Gastrocnemius medialis (tissue), 4 donors: ENCODE measurements around the gene ZPR1.

Experiments used
- POLR2A ChIP-seq, 2 donors: fragments of 450-650 bp; IDR thresholded peaks; one replicate each; pipeline ENCODE4 v1.6.1; 2017; ENCODE audit warnings: antibody characterized with exemption in 2 of 2, mild to moderate bottlenecking in 2 of 2, moderate library complexity in 2 of 2
- TF ChIP-seq, protein P1 (sequence below), 5 experiments: fragments of 450-650 bp in 3 of 5; fragments of 200-600 bp in 2 of 5; sonication (generic) in 2 of 5; IDR thresholded peaks in 4 of 5; conservative IDR thresholded peaks in 1 of 5; 1 replicate in 4 of 5; 2 replicates in 1 of 5; pipeline ENCODE4 v1.5.1; 2016 to 2019; ENCODE audit warnings: antibody characterized with exemption in 5 of 5, mild to moderate bottlenecking in 3 of 5, moderate library complexity in 3 of 5

- TF ChIP-seq, protein P1, sequence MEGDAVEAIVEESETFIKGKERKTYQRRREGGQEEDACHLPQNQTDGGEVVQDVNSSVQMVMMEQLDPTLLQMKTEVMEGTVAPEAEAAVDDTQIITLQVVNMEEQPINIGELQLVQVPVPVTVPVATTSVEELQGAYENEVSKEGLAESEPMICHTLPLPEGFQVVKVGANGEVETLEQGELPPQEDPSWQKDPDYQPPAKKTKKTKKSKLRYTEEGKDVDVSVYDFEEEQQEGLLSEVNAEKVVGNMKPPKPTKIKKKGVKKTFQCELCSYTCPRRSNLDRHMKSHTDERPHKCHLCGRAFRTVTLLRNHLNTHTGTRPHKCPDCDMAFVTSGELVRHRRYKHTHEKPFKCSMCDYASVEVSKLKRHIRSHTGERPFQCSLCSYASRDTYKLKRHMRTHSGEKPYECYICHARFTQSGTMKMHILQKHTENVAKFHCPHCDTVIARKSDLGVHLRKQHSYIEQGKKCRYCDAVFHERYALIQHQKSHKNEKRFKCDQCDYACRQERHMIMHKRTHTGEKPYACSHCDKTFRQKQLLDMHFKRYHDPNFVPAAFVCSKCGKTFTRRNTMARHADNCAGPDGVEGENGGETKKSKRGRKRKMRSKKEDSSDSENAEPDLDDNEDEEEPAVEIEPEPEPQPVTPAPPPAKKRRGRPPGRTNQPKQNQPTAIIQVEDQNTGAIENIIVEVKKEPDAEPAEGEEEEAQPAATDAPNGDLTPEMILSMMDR (IDR thresholded peaks at IDR 0.05 in 4 of 5, conservative IDR thresholded peaks at IDR 0.05 in 1 of 5): peak; percentile 87 to 94 (median 93)
- TF ChIP-seq POLR2A (IDR thresholded peaks at IDR 0.05): no peak
Measured at GRCh38 chr11:116791002-116791812, 3.4 kb upstream of the ZPR1 start.
